HL-60 (cell line): Measurements from ENCODE around the gene DENND6A.

ENCODE experiments used
- CTCF ChIP-seq: IDR thresholded peaks from one replicate; pipeline ENCODE4 v1.5.1; 2011; ENCODE audit warnings: low read length, control low read depth, inconsistent platforms; ENCODE audit not compliant: insufficient read depth
- POLR2AphosphoS5 ChIP-seq: IDR thresholded peaks from 2 replicates; pipeline ENCODE4 v1.6.1; 2012; ENCODE audit warnings: low read depth

GRCh38 chr3:57646723-57647122, 46.2 kb downstream of the DENND6A start:
- TF ChIP-seq CTCF, result no peak
- no peak for TF ChIP-seq POLR2AphosphoS5
